Measurements from ENCODE around the gene SLC26A8.
"Not testable (repeated sequence)": the region's sequence is repeated elsewhere in the genome, so short reads cannot be mapped to it uniquely, and the experiment has no call there.

DNA sequence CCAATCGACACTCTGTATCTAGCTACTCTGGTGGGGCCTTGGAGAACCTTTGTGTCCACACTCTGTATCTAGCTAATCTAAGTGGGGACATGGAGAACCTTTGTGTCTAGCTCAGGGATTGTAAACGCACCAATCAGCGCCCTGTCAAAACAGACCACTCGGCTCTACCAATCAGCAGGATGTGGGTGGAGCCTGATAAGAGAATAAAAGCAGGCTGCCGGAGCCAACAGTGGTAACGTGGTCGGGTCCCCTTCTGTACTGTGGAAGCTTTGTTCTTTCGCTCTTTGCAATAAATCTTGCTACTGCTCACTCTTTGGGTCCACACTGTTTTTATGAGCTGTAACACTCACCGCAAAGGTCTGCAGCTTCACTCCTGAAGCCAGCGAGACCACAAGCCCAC is 92.6 kb downstream of the SLC26A8 start:
- TF ChIP-seq, protein P1, sequence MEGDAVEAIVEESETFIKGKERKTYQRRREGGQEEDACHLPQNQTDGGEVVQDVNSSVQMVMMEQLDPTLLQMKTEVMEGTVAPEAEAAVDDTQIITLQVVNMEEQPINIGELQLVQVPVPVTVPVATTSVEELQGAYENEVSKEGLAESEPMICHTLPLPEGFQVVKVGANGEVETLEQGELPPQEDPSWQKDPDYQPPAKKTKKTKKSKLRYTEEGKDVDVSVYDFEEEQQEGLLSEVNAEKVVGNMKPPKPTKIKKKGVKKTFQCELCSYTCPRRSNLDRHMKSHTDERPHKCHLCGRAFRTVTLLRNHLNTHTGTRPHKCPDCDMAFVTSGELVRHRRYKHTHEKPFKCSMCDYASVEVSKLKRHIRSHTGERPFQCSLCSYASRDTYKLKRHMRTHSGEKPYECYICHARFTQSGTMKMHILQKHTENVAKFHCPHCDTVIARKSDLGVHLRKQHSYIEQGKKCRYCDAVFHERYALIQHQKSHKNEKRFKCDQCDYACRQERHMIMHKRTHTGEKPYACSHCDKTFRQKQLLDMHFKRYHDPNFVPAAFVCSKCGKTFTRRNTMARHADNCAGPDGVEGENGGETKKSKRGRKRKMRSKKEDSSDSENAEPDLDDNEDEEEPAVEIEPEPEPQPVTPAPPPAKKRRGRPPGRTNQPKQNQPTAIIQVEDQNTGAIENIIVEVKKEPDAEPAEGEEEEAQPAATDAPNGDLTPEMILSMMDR (IDR thresholded peaks at IDR 0.05): not testable (repeated sequence)
- TF ChIP-seq POLR2A (IDR thresholded peaks at IDR 0.05): not testable (repeated sequence)
